T1000 (cell line): ENCODE measurements around the gene MUC5B.
"Not testable (repeated sequence)": the region's sequence is repeated elsewhere in the genome, so short reads cannot be mapped to it uniquely, and the experiment has no call there.

Source experiments
- DNase-seq: peaks from one replicate; lab custom pipeline; 2025; ENCODE audit warnings: mixed read lengths; lab: John Stamatoyannopoulos, UW

Gene MUC5B

GRCh38 chr11:1233351-1234053 is 10.6 kb downstream of the MUC5B start:
- DNase-seq: no peak

GRCh38 chr11:1234054-1234720 is 11.3 kb downstream of the MUC5B start:
- DNase-seq: no peak

GRCh38 chr11:1234771-1235305 is 12.0 kb downstream of the MUC5B start:
- DNase-seq: no peak

GRCh38 chr11:1235306-1235900 is 12.5 kb downstream of the MUC5B start:
- no peak for DNase-seq

- no peak for DNase-seq
Observed at GRCh38 chr11:1235901-1236315, 13.0 kb downstream of the MUC5B start.

GRCh38 chr11:1236316-1237127 is 13.7 kb downstream of the MUC5B start:
- no peak for DNase-seq

- DNase-seq: no peak
Observed at GRCh38 chr11:1237128-1237580, 14.3 kb downstream of the MUC5B start.

GRCh38 chr11:1237851-1238250 is 15.0 kb downstream of the MUC5B start:
- DNase-seq: no peak

GRCh38 chr11:1238767-1239595 is 16.1 kb downstream of the MUC5B start:
- DNase-seq: no peak

GRCh38 chr11:1239596-1240205 is 16.8 kb downstream of the MUC5B start:
- DNase-seq: no peak

- no peak for DNase-seq
Observed at GRCh38 chr11:1240771-1241170, 17.9 kb downstream of the MUC5B start.

GRCh38 chr11:1241706-1242105 is 18.8 kb downstream of the MUC5B start:
- DNase-seq: no peak

- DNase-seq: no peak
Observed at GRCh38 chr11:1242289-1242688, 19.4 kb downstream of the MUC5B start.

- not testable (repeated sequence) for DNase-seq
Observed at GRCh38 chr11:1242751-1243150, 19.9 kb downstream of the MUC5B start.

GRCh38 chr11:1243521-1243920 is 20.7 kb downstream of the MUC5B start:
- not testable (repeated sequence) for DNase-seq

- DNase-seq: not testable (repeated sequence)
Observed at GRCh38 chr11:1244557-1244956, 21.7 kb downstream of the MUC5B start.

GRCh38 chr11:1245717-1246116 is 22.9 kb downstream of the MUC5B start:
- not testable (repeated sequence) for DNase-seq

GRCh38 chr11:1246301-1246700 is 23.4 kb downstream of the MUC5B start:
- not testable (repeated sequence) for DNase-seq

GRCh38 chr11:1247026-1247425 is 24.2 kb downstream of the MUC5B start:
- not testable (repeated sequence) for DNase-seq

- not testable (repeated sequence) for DNase-seq
Observed at GRCh38 chr11:1248951-1249350, 26.1 kb downstream of the MUC5B start.

GRCh38 chr11:1250411-1250810 is 27.5 kb downstream of the MUC5B start:
- DNase-seq: not testable (repeated sequence)
